GM19324 (cell line): ENCODE measurements around the gene WDR38.

Experiments
- ATAC-seq: cut with Tn5 transposase; IDR thresholded peaks from one replicate; pipeline ENCODE4 v1.9.1; 2021; ENCODE audit warnings: mild to moderate bottlenecking, moderate library complexity; ENCODE audit not compliant: unreplicated experiment, low FRiP score

The WDR38 gene

GRCh38 chr9:124855944-124856765 lies 2.9 kb downstream of the WDR38 start:
- ATAC-seq: no peak

GRCh38 chr9:124857533-124858162 lies 4.4 kb downstream of the WDR38 start:
- ATAC-seq: no peak

- ATAC-seq: no peak
These were observed 5.2 kb downstream of the WDR38 start for GRCh38 chr9:124858330-124859046.

- no peak for ATAC-seq
These were observed 6.7 kb downstream of the WDR38 start for GRCh38 chr9:124859803-124860581.

GRCh38 chr9:124860582-124861341 lies 7.5 kb downstream of the WDR38 start:
- no peak for ATAC-seq

GRCh38 chr9:124861342-124862229 lies 8.3 kb downstream of the WDR38 start, which contains the start of the genes ARPC5L and RPL35:
Gene ARPC5L (plus strand): TSS chr9:124862130. CDS start chr9:124869291, 7,161 bp downstream.
Gene RPL35 (minus strand): TSS chr9:124861957. CDS start chr9:124861912, 45 bp downstream.
- ATAC-seq: peak; percentile 89

- ATAC-seq: no peak
These were observed 10.2 kb downstream of the WDR38 start for GRCh38 chr9:124863371-124863871.

GRCh38 chr9:124868511-124869465 lies 15.5 kb downstream of the WDR38 start:
- ATAC-seq: peak; percentile 63

GRCh38 chr9:124869466-124869985 lies 16.3 kb downstream of the WDR38 start:
- peak; percentile 8 for ATAC-seq

GRCh38 chr9:124869986-124870560 lies 16.8 kb downstream of the WDR38 start:
- ATAC-seq: peak; percentile 47

GRCh38 chr9:124870723-124871122 lies 17.5 kb downstream of the WDR38 start:
- no peak for ATAC-seq

GRCh38 chr9:124871156-124871561 lies 17.9 kb downstream of the WDR38 start:
- ATAC-seq: no peak

GRCh38 chr9:124873664-124874063 lies 20.4 kb downstream of the WDR38 start:
- no peak for ATAC-seq

GRCh38 chr9:124875501-124875900 lies 22.2 kb downstream of the WDR38 start:
- ATAC-seq: no peak

- no peak for ATAC-seq
These were observed 23.9 kb downstream of the WDR38 start for GRCh38 chr9:124877021-124877782.

GRCh38 chr9:124878021-124878420 lies 24.8 kb downstream of the WDR38 start:
- no peak for ATAC-seq
